HG02943 (cell line): ENCODE results near the gene TEX264.
"Not testable (repeated sequence)": the region's sequence is repeated elsewhere in the genome, so short reads cannot be mapped to it uniquely, and the experiment has no call there.

Source experiments
- ATAC-seq: cut with Tn5 transposase; IDR thresholded peaks from one replicate; pipeline ENCODE4 v1.9.1; 2021; ENCODE audit warnings: mild to moderate bottlenecking, low read depth, moderate library complexity; ENCODE audit not compliant: unreplicated experiment

Gene TEX264, protein sequence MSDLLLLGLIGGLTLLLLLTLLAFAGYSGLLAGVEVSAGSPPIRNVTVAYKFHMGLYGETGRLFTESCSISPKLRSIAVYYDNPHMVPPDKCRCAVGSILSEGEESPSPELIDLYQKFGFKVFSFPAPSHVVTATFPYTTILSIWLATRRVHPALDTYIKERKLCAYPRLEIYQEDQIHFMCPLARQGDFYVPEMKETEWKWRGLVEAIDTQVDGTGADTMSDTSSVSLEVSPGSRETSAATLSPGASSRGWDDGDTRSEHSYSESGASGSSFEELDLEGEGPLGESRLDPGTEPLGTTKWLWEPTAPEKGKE

DNA sequence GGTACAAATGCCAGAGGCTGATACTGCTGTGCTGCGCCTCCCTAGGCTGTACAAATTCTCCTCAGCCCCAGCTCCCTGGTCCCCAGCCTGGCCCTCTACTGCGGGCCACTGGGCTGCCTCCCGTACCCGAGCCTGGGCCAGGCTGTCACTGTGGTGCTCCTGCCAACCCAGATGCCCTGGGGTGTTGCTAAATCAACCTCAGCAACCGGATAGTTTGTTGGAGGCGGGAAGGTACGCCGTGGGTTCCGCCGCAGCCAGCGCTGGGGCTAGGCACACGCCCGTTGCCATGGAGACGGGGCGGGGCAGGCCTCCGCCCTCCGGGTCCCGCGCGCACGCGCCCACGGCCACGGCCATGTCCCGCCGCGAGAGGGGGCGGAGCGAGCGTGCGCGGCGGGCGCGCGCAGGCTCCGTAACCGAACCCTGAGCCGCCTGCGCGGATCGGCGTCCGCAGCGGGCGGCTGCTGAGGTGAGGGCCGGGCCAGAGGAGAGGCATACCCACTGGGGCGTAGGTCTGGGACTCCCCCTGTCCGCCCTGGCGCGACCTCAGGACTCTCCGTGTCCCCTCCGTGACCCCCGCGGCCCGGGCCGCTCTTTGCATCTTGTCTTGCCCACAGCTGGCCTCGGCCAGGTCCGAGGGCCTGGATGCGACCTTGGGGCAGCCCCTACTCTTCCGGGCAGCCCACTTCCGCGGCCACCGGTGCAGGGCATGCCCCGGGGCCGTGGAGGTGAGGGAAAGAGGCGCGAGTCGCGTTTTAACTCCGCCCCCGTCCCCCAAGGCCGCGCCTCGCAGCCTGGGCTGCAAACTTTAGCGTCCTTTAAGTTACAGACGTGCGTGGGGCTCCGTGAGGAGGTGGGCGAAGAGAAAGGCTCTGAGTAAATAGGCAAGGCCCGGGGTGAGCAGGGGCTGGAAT, at the start of gene TEX264:
TSS of gene TEX264 (plus strand) at position 430 of the 911 bp plus-strand sequence. CDS start 3,053 bp downstream, outside the sequence.
- ATAC-seq, result peak; percentile 58

DNA sequence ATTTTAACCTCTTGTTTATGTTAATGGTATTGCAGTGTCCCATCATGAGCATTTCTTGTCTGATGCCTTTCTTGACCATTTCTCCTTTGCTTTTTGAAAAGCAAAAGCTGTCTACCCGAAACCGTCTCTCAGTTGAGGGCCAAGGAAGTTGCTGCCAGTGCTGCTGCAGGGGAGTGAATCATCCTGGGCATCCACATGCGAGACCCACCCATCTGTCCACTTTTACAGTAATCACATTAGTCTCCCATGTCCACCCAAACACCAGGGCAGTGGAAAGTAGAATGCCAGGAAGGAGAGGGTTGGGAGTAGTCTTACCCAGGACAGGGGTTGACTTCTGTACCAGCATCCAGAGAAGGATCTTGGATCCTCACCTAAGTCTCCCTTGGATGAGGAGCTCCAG, 48.6 kb upstream of the TEX264 start:
- no peak for ATAC-seq

DNA sequence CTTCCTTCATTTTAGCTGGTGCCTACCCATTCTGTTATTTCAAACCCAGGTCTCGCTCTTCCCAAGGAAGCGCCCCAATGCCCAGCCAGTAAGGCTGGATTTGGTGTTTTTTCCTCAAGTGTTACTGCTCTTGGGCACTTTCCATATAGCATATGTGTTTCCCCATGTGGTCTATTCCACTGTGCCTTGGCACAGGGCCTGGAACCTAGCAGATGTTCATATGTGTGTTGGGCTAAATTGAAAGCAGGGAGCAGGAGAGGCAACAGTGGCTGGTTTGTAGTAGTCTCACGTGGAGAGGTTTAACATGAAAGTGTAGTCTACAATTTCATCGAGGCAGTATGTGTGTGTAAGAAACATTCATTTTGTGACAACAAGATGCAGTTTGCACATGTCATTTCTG, 48.2 kb upstream of the TEX264 start:
- ATAC-seq, result no peak

DNA sequence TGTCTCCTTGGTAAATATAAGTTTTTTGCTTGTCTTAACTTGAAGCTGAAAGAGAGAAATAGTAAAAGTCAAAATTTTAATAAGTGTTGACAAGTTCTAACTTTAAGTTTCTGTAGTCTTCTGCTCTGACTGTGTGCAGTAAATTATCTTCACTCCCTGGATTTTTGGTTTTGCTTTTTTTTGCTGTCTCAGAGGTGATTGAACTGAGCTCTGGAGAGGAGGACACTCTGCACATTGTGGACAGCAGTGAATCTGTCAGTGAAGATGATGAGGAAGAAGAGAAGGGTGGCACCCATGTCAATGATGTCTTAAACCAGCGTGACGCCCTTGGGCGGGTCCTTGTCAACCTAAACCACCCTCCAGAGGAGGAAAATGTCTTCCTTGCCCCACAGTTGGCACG, 40.5 kb upstream of the TEX264 start:
- no peak for ATAC-seq

DNA sequence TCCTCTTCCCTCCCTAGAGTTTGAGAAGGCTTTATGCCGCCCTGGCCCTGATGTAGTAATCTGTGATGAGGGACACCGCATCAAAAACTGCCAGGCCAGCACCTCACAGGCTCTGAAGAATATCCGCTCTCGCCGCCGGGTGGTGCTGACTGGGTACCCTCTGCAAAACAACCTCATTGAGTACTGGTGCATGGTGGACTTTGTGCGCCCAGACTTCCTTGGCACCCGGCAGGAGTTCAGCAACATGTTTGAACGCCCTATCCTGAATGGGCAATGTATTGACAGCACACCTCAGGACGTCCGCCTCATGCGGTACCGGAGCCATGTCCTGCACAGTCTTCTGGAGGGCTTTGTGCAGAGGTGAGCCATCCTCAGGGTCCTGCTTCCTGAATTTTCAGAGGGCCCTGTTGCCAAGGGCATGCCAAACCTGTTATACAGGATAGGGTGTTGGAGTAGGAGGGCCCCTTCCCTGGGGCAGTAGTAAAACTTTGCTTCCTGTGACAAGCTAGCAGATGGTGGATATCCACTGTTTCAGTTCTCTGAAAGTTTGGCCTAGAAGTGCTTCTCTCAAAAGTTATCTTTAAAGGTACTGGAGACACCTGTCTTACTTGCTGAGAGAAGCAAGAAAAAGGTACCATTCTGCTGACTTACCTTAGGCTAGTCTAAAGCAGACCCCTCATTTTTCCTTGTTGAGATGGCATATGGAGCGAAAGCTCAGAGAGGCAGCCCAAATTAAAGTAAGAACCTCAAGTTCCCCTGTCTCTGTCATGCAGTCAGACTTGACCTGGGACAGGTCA, 33.7 kb upstream of the TEX264 start:
- ATAC-seq, result no peak

DNA sequence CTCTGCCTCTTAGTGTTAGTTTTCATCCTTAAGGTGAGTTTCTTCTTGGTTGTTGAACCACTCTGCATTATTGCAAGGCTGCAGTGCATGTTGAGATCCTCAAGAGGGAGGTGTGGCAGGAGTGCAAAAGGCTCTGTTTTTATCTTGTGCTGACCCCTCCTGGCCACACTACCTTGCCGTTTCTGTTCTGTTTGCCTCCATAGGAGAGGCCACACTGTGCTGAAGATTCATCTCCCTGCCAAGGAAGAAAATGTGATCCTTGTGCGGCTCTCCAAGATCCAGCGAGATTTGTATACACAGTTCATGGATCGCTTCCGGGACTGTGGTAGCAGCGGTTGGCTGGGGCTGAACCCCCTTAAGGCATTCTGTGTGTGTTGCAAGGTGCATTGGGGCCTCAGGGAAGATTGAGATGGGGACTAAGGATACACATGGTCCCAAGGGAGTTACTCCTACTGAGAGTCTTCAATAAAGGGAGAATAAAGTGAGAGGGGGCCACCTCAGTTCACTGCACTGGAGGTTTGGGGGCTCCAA, 33.0 kb upstream of the TEX264 start:
- peak; percentile 77 for ATAC-seq

DNA sequence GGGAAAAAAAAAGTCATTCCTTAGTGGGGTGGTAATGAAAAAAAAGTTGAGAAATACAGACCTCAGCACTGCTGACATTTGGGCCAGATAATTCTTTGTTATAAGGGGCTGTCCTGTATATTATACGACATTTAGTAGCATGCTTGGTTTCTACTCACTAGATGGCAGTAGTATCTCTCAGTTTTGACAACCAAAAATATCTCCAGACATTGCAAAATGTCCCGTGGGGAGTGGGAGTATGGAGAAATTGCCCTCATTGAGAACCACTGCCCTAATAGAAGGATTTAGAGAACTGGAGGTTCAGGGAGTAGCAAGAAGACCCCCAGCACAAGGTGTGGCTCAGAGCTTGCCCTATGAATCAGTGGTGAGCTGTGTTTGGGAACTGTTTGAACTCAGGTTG, 28.6 kb upstream of the TEX264 start:
- no peak for ATAC-seq

DNA sequence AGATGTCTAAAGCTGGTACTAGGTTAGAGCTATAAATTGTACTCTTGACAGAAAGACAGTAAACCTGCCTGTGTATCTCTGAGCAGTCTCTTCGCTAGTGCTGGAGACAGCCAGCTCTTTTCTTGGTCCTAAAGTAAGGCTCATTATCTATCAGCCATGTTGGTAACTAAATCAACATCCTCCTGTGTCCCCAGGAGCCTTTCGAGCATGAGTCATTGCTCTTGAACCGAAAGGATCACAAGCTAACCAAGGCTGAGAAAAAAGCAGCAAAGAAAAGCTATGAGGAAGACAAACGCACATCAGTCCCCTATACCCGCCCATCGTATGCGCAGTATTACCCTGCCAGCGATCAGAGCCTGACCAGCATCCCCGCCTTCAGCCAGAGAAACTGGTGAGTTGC, 25.0 kb upstream of the TEX264 start:
- no peak for ATAC-seq

DNA sequence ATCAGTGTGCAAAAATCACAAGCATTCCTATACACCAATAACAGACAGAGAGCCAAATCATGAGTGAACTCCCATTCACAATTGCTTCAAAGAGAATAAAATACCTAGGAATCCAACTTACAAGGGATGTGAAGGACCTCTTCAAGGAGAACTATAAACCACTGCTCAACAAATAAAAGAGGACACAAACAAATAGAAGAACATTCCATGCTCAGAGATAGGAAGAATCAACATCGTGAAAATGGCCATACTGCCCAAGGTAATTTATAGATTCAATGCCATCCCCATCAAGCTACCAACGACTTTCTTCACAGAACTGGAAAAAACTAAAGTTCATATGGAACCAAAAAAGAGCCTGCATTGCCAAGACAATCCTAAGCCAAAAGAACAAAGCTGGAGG, 18.9 kb upstream of the TEX264 start:
- not testable (repeated sequence) for ATAC-seq

DNA sequence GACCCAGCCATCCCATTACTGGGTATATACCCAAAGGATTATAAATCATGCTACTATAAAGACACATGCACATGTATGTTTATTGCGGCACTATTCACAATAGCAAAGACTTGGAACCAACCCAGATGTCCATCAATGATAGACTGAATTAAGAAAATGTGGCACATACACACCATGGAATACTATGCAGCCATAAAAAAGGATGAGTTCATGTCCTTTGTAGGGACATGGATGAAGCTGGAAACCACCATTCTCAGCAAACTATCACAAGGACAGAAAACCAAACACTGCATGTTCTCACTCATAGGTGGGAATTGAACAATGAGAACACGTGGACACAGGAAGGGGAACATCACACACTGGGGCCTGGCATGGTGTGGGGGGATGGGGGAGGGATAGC, 17.6 kb upstream of the TEX264 start:
- ATAC-seq, result not testable (repeated sequence)

DNA sequence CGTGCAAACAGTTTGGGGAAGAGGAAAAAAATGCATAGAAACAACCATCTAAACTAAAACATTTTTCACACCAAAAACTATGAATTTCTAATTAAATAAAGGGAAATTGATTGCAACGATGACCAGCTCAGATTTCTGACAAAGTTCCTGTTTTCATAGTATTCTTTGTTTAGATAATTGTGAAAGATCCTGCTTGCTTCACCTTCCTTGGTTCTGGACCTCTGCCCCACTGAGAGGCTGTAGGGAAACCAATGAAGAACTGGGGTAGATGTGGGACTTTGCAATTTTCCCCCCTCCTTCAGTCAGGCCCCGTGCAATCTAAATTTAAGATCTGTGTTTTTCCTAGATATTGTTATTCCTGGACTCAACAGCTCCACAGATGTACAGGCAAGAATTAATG, 13.8 kb upstream of the TEX264 start:
- ATAC-seq, result no peak

DNA sequence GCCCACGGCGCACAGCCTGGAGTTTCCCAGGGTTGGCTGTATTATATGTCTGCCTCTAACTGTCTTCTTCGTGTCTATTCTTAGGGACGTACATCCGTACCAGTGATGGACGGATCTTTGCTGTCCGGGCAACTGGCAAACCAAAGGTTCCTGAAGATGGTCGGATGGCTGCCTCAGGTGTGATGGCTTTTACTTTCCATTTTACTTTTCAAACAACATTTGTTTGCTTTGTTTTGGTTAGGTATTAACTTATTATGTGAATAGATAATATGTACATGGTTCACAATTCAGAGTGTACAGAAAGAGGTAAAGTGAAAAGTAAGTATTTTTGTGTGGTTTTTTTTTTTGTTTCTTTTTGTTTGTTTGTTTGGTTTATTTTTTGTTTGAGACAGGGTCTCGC, 11.1 kb upstream of the TEX264 start:
- ATAC-seq, result no peak

DNA sequence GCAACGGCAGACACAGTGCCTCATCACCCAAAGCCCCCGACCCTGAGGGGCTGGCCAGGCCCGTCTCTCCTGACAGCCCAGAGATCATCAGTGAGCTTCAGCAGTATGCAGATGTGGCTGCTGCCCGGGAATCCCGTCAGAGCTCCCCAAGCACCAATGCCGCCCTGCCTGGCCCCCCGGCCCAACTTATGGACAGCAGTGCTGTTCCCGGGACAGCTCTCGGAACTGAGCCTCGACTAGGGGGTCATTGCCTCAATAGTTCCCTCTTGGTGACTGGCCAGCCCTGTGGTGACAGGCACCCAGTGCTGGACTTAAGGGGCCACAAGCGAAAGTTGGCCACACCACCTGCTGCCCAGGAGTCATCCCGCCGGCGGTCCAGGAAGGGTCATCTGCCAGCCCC, 8.6 kb upstream of the TEX264 start:
- ATAC-seq, result no peak

DNA sequence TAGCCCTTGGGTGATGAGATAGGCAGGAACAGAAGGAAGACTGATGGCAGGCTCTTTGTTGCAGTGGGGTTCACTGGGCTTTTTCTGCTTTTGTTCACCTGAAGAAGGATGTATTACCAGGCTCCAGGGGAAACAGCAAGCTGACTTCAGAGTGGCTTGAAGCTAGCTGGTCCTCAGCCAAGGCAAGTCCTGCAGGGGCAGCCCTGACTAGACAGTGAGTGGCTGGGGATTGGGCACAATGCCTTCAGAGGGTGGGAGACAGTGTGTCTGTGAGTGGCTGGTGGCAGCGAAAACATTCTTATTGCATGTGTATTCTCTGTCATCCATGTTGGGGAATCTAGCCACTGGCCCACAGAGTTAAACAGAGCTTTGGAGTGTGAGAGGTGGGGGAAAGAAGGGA, 2.3 kb upstream of the TEX264 start:
- no peak for ATAC-seq

DNA sequence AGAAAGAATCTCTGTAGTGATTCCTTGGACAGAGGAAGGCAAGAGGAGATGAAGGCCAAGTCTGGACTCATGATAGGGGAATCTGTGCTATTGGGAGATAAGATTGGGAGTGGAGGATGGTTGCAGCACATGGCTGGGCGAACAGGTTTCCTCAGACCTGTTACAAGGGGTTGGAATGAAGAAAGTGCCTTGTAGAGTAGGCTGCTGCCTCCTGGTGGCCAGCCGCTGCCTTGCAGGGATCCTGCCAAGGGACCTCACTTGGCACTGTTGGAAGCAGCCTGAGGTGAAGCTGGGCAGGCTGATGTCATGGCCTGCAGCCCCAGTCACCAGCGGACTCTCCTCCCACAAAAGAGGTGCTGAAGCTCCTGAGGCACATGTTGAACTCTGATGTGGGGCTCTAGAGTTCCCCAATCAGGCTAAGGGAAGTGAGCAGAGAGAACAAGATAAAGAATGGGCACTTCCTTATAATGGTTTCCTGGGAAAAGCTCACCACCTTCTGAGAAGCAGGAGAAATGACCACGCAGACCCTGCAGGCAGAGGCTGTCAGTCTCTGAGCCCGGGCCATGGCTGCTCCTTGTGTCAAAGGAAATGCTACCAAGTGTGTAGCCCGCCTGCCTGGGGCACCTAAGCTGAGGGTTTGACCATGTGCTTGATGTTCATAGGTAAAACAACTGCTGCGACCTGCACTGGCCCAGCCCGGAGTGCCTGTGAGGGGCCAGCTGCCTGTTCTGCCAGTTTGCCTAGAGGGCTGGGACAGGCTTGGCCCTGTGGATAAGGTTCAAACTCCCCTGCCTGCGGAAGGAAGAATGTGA, 1.6 kb upstream of the TEX264 start:
- no peak for ATAC-seq

DNA sequence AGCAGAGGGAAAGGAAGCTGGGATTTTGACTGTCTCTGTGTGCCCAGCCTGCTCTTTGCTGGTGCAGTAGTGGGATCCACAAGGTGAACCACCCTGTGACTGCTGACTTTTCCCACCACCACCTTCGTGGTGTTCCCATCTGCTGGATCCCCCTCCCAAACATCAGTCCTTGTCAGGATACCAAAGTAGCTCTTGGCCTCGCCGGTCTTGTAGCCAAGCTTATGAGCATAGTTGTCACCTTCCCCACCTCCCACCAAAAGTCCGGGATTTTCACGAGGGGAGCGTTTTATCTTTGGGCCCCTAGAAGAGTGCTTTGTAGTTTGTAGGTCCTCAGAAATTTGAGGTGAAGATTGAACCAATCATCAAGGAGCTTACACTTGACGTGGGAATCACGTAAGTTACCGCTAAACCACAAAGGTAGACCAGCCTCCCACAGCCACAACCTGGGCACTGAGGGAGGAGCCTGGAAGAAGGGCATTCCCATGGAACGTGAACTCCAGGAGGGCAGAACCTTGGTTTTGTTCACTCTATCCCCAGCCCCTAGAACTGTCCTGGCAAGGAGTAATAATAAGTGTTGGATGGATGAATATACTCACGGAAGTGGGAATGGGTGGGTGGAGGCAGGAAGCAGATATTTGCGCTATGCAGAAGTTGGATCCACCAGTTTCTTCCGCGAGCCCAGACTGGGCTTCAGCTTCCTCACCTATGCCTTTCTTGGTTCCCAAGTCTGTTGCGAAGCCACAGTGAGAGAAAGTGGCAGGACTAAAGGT, 814 bp upstream of the TEX264 start:
- no peak for ATAC-seq

DNA sequence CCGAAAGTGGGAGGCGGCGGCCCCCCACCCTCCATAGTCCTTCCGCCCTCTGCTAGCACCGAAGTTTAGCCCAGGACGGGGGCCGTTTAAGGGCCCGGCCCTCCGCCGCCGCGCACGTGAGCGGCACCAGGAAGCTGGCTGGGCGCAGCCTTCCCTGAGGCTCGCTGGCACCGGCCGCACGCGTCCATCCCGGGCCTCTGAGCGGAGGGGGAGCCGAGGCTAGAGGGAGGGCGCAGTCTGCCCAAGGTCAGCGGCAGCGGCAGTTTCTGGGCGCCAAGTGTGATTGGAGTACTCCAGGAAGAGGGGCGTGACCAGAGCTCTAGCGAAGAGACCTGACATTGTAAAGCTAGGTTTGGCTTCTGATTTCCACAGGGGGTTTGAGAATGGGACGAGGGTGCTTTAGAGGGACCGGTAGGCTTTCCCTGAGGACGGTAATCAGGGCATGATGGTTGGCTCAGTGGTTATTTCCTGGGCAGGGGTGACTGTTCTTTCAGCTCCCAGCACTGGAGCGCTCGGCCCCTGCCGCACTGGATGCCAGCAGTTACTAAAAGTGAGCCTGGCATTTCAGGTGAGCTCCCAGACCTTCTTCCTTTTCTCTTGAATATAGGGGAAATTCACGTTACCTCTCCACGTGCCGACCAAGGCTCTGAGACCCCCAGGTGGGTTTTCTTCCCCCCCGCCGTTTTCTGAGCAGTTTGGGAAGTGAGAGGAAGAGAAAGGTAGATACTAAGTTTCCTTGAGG, 853 bp downstream of the TEX264 start:
- peak; percentile 26 for ATAC-seq

DNA sequence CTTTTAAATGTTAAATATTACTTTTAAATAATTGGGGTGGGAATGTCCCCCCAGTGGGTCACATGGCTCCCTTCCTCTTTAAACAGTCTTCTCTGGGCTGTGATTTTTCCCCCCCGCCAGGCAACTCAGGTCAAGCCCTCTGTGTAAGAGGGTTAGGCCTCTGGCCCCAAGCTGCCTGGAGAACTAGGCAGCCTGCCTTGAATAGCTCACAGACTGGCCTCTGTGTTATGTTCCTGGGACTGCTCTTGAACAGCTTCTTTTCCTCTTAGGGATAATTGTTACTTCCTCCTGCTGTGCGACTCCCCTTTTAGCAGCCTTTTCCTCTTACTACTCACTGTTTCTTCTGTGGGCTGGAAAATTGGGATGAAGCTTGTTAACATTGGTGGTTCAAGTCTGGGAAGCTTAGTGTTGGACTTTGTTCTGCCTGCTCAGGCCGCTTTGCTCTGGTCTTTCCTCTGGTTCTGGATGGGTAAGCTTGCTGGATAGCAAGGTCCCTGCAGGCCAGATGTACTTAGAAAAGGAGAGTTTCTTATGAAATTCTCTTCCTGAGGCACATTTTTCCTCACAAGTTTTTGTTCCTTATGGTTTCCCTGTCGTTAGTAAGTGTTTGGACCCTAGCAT, 2.2 kb downstream of the TEX264 start:
- no peak for ATAC-seq
